Measurements from ENCODE around the gene MRPS7.

Gene MRPS7

DNA sequence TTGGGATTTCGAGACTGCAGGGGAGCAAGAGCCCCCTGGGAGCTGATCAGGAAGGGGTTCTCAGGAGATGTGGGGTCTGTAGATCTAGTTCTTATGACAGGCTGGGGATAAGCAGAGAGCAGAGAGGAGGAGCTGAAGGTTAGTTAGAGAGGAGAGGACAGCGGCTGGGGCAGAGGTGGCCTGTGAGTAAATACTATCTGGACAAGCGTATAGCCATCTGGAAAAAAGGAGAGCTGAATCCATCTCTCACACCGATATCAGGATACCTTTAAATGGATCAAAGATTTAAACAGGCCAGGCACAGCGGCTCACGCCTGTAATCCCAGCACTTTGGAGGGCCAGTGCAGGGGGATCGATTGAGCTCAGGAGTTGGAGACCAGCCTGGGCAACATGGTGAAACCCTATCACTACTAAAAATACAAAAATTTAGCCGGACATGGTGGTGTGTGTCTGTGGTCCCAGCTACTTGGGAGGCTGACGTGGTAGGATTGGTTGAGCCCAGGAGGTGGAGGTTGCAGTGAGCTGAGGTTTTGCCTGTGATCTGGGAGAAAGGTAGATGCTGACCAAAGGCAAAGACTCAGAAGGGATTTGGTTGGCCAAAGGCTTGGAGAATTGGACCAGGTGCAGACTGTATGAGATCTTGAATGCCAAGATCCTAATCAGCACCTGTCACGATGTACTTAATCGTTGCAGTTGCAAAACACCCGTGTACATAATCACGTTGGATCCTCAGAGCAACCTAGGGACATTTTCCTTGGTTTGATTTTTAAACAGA, 46.5 kb downstream of the MRPS7 start:
- DNase-seq (ENCODE audit: low read depth in 1 of 2, low spot score in 1 of 2) = no peak

DNA sequence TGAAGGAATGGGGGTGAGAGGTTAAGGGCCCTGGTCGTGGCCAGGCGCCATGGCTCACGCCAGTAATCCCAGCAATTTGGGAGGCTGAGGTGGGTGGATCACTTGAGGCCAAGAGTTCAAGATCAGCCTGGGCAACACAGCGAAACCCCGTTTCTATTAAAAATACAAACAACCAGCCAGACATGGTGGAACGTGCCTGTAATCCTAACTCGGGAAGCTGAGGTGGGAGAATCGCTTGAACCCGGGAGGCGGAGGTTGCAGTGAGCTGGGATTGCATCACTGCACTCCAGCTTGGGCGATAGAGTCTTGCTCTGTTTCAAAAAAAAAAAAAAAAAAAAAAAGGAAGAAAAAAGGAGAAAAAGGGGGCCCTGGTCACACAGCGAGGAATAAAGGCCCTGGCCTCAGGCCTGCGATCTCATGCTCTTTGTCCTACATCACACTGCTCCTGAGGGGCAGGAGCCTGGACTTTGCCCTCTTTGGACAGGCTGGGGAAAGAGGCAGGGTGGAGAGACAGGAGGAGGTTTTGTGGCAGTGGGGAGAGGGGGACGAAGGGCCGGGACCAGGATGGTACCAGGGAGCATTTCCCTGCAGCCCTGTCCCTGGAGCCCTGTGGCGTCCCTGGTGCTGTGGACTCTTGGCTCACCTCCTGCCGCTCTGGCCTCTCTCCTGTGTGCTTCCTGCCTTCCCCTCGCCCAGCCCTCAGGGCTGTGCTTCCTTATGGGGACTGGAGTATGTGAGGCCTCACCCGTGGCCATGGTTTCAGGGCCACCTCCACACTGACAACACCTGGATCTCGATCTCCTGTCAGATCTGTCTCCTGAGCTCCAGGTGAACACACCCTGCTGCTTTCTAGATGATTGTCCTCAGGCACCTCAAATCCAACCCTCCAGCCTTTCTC, 47.3 kb downstream of the MRPS7 start:
- no peak for DNase-seq (ENCODE audit: low read depth in 1 of 2, low spot score in 1 of 2)

GRCh38 chr17:75313941-75314551, 52.4 kb downstream of the MRPS7 start:
- no peak for DNase-seq (ENCODE audit: low read depth in 1 of 2, low spot score in 1 of 2)

DNA sequence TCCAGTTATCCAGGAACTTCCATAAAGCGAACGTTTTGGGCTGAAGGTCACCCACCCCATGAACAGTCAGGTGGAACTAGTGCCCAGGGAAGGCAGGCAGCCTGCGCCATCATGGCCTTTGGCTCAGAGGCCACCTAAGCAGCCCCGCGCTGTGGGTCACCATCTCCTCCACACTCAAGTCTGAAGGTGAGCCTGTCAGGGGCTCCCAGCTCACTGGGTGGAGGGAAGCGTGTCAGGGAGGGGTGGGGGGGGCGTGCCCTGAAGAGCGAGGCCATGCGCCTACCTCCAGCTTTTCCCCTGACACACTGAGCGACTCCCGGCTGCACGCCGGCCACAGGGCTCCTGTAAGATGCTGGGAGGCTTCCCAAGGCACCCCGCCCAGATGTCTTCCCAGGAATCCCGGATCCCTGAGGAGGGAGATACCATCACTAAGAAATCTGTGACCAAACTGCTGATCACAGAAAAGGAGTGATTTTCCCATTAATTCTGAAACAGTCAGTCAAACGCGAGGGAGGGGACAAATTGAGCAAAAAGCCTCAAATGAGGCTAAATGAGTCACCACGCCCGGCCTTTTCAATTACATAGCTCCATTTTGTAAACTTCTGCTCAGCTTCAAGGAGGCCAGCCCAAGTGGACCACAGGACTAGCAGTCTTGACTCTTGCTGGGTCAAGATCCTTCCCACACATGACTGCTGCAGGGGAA, 54.0 kb downstream of the MRPS7 start:
- no peak for DNase-seq (ENCODE audit: low read depth in 1 of 2, low spot score in 1 of 2)
